DMS 273 (cell line): ENCODE results near the gene NTM.
"Not testable (repeated sequence)": the region's sequence is repeated elsewhere in the genome, so short reads cannot be mapped to it uniquely, and the experiment has no call there.

Experiments
- DNase-seq: peaks from one replicate; lab custom pipeline; 2025; ENCODE audit not compliant: unreplicated experiment; lab: John Stamatoyannopoulos, UW

The NTM gene

GRCh38 chr11:132358573-132358953 is 988.1 kb downstream of the NTM start:
- DNase-seq: no peak

- DNase-seq: no peak
These were observed 990.7 kb downstream of the NTM start for GRCh38 chr11:132361011-132361550.

- DNase-seq: no peak
These were observed 995.2 kb downstream of the NTM start for GRCh38 chr11:132365650-132366049.

- DNase-seq: no peak
These were observed 996.9 kb downstream of the NTM start for GRCh38 chr11:132367293-132367692.

GRCh38 chr11:132370114-132370513 is 999.7 kb downstream of the NTM start:
- DNase-seq: not testable (repeated sequence)

GRCh38 chr11:132373405-132374143 is 1003.2 kb downstream of the NTM start:
- DNase-seq: no peak

- no peak for DNase-seq
These were observed 1009.1 kb downstream of the NTM start for GRCh38 chr11:132379540-132379939.
